Gastroesophageal sphincter (tissue), 4 donors: ENCODE results near the gene MTMR12. TPM values are rescaled to one million over a fixed set of nuclear protein-coding genes. Genes with fewer than 3 reads are reported as not detected.
"Not testable (repeated sequence)": the region's sequence is repeated elsewhere in the genome, so short reads cannot be mapped to it uniquely, and the experiment has no call there.

ENCODE experiments used
- ATAC-seq: fragments of 150-250 bp; one replicate; pipeline ENCODE4 v1.9.1; 2016; ENCODE audit warnings: mild to moderate bottlenecking, moderate library complexity
- H3K27ac ChIP-seq, 4 donors: fragments of 200-600 bp; sonication (generic) in 3 of 4; 1 replicate in 3 of 4; 2 replicates in 1 of 4; pipeline ENCODE4 v1.5.1; 2016 to 2019
- H3K27me3 ChIP-seq: fragments of 200-600 bp; sonication (generic); one replicate; pipeline ENCODE4 v1.5.1; 2019
- H3K36me3 ChIP-seq, 2 donors: fragments of 200-600 bp; sonication (generic); one replicate each; pipeline ENCODE4 v1.5.1; 2019; ENCODE audit warnings: control low read depth in 1 of 2
- H3K4me1 ChIP-seq, 3 donors: fragments of 200-600 bp; sonication (generic); 1 replicate in 2 of 3; 2 replicates in 1 of 3; pipeline ENCODE4 v1.5.1; 2016 to 2019; ENCODE audit warnings: control low read depth in 2 of 3
- H3K4me3 ChIP-seq, 2 donors: fragments of 200-600 bp; sonication (generic); one replicate each; pipeline ENCODE4 v1.5.1; 2019; ENCODE audit warnings: mild to moderate bottlenecking in 1 of 2, moderate library complexity in 1 of 2
- H3K9me3 ChIP-seq, 3 donors: fragments of 200-600 bp; sonication (generic); one replicate each; pipeline ENCODE4 v1.5.1; 2017 to 2019; ENCODE audit warnings: control low read depth in 2 of 3
- EP300 ChIP-seq: sonication (generic); formaldehyde crosslinking; IDR thresholded peaks from one replicate; pipeline ENCODE4 v1.6.1; 2017; ENCODE audit warnings: antibody characterized with exemption, mild to moderate bottlenecking
- POLR2A ChIP-seq, 2 donors: fragments of 450-650 bp; IDR thresholded peaks; one replicate each; pipeline ENCODE4 v1.6.1; 2017; ENCODE audit warnings: antibody characterized with exemption in 2 of 2, mild to moderate bottlenecking in 2 of 2, moderate library complexity in 1 of 2
- POLR2AphosphoS5 ChIP-seq: sonication (generic); formaldehyde crosslinking; IDR thresholded peaks from one replicate; pipeline ENCODE4 v1.6.1; 2017; ENCODE audit warnings: antibody characterized with exemption
- WGBS, 2 donors: methylation state at CpG; one replicate each; pipeline ENCODE4 v1.1.5; 2018; ENCODE audit warnings: low coverage in 1 of 2; 5-methylcytosine and 5-hydroxymethylcytosine counted together
- total RNA-seq, 4 donors: library from RNA; depleted of rRNA; stranded (reverse); fragments of >200 nt; gene quantifications; one replicate each; pipeline ENCODE4 v1.1.0, GENCODE V29; 2016
- TF ChIP-seq, protein P1 (sequence below), 4 experiments: fragments of 200-600 bp in 2 of 4; fragments of 450-650 bp in 2 of 4; sonication (generic) in 1 of 4; IDR thresholded peaks; one replicate each; pipeline ENCODE4 v1.5.1; 2017 to 2019; ENCODE audit warnings: antibody characterized with exemption in 4 of 4, mild to moderate bottlenecking in 2 of 4, moderate library complexity in 2 of 4

The MTMR12 gene
- total RNA-seq, 4 donors from 2014 or later: 44.2 to 98.9 (median 68.5) TPM

DNA sequence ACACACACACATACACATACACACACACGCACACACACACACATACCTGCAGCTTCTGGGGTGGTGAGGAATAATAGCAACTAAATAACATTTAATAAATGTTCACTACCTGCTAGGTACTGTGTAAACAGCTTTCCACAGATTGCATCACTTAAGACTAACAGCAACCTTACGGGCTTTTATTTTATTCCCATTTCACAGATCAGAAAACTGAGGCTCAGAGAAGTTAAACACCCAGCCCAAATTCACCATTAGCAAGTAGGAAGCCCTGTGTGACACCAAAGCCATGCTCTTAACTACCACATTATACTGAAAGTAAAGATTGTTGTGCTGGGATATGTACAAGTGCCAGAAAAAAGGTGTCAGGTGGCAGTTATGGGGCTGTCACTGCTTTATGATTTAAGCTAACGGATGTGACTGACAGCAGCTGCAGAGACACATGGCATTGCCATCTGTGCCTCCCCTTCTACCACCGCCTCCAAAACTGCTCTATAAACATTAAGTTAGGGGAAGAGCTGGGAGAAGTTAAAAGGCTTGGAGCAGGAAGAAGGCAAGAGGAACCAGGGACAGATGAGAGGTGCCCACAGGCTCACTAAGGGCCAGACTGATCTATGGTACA is 13.6 kb downstream of the MTMR12 start:
- 84 to 90% methylated on average over 3 to 4 of the region's 4 CpGs for WGBS, 2 donors

GRCh38 chr5:32298059-32298415 is 14.7 kb downstream of the MTMR12 start:
- peaks cover 0 to 67% (median 18%) of the 10 kb centered on the region in 3 donors for H3K4me1 ChIP-seq
- peaks cover 0 to 30% of the 10 kb centered on the region in 2 donors for H3K36me3 ChIP-seq
- H3K4me3 ChIP-seq: no peak overlapping the region
- no peak for ATAC-seq
- no peaks in the 10 kb centered on the region for H3K9me3 ChIP-seq
- H3K27me3 ChIP-seq: no peaks in the 10 kb centered on the region
- H3K27ac ChIP-seq: no peak overlapping the region
- WGBS, 2 donors: 82 to 88% methylated on average over 1 to 5 of the region's 5 CpGs
- TF ChIP-seq POLR2A (IDR thresholded peaks at IDR 0.05) (no peak), EP300 (no peak), POLR2AphosphoS5 (no peak)
- TF ChIP-seq, protein P1, sequence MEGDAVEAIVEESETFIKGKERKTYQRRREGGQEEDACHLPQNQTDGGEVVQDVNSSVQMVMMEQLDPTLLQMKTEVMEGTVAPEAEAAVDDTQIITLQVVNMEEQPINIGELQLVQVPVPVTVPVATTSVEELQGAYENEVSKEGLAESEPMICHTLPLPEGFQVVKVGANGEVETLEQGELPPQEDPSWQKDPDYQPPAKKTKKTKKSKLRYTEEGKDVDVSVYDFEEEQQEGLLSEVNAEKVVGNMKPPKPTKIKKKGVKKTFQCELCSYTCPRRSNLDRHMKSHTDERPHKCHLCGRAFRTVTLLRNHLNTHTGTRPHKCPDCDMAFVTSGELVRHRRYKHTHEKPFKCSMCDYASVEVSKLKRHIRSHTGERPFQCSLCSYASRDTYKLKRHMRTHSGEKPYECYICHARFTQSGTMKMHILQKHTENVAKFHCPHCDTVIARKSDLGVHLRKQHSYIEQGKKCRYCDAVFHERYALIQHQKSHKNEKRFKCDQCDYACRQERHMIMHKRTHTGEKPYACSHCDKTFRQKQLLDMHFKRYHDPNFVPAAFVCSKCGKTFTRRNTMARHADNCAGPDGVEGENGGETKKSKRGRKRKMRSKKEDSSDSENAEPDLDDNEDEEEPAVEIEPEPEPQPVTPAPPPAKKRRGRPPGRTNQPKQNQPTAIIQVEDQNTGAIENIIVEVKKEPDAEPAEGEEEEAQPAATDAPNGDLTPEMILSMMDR (IDR thresholded peaks at IDR 0.05): no peak

More for the DNA sequence above, 13.6 kb downstream of the MTMR12 start:
- TF ChIP-seq EP300 (no peak), POLR2AphosphoS5 (no peak)
- TF ChIP-seq, protein P1 (IDR thresholded peaks at IDR 0.05): no peak
- peaks cover 0 to 21% of the 10 kb centered on the region in 2 donors for H3K36me3 ChIP-seq
- H3K9me3 ChIP-seq: no peaks in the 10 kb centered on the region
- H3K4me1 ChIP-seq: peaks cover 0 to 74% (median 18%) of the 10 kb centered on the region in 3 donors
- no peaks in the 10 kb centered on the region for H3K27me3 ChIP-seq
- no peak overlapping the region for H3K27ac ChIP-seq
- no peak overlapping the region for H3K4me3 ChIP-seq
- ATAC-seq: no peak

- H3K27me3 ChIP-seq: no peaks in the 10 kb centered on the region
- no peak overlapping the region for H3K27ac ChIP-seq
- no peak for ATAC-seq
- H3K4me1 ChIP-seq: peaks cover 0 to 60% (median 14%) of the 10 kb centered on the region in 3 donors
- H3K9me3 ChIP-seq: no peaks in the 10 kb centered on the region
- H3K4me3 ChIP-seq: no peak overlapping the region
- H3K36me3 ChIP-seq: peaks cover 0 to 33% of the 10 kb centered on the region in 2 donors
- TF ChIP-seq EP300: no peak
- TF ChIP-seq POLR2A (IDR thresholded peaks at IDR 0.05): no peak
- TF ChIP-seq, protein P1 (IDR thresholded peaks at IDR 0.05): no peak
- no peak for TF ChIP-seq POLR2AphosphoS5
- 27 to 33% methylated on average over 1 to 2 of the region's 2 CpGs for WGBS, 2 donors
Measured at GRCh38 chr5:32297181-32298058, 15.3 kb downstream of the MTMR12 start.

DNA sequence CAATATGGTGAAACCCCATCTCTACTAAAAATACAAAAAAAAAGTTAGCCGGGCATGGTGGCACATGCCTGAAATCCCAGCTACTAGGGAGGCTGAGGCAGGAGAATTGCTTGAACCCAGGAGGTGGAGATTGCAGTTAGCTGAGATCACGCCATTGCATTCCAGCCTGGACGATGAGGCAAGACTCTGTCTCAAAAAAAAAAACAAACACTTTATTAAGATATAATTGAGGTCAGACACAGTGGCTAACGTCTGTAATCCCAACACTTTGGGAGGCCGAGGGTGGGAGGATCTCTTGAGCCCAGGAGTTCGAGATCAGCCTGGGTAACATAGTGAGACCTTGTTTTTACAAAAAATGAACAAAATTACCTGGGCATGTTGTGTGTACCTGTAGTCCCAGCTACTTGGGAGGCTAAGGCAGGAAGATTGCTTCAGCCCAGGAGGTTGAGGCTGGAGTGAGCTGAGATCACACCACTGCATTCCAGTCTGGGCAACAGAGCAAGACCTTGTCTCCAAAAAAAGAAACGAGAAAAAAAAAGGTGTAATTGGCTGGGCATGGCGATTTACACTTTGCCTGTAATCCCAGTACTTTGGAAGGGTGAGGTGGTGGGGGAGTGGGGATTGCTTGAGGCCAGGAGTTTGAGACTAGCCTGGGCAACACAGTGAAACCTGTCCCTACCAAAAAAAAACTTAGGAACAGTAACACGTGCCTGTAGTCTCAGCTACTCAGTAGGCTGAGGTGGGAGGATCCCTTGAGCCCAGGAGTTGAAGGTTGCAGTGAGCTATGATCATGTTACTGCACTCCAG is 16.6 kb downstream of the MTMR12 start:
- not testable (repeated sequence) for H3K9me3 ChIP-seq, ATAC-seq, H3K27ac ChIP-seq, H3K27me3 ChIP-seq, H3K4me3 ChIP-seq
- WGBS, 2 donors: 60 to 79% methylated on average over 3 to 8 of the region's 9 CpGs
- Histone ChIP-seq H3K36me3 (peaks cover 0 to 40% of the 10 kb centered on the region in 2 donors), H3K4me1 (peaks cover 0 to 51% (median 12%) of the 10 kb centered on the region in 3 donors)

DNA sequence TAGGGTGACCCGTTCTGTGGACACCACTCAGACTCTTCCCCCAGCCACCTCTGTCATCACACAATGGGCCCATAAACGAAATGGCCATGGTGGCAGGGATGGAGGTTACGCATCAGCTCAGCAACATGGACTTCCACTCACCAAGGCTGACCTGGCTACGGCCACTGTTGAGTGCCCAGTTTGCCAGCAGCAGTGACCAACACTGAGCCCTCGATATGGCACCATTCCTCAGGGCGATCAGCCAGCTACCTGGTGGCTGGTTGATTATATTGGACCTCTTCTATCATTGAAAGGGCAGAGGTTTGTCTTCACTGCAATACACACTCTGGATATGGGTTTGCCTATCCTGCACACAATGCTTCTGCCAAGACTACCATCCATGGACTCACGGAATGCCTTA is 21.1 kb downstream of the MTMR12 start:
- peaks cover 0 to 21% (median 0%) of the 10 kb centered on the region in 3 donors for H3K4me1 ChIP-seq
- no peaks in the 10 kb centered on the region for H3K9me3 ChIP-seq
- ATAC-seq: no peak
- TF ChIP-seq, protein P1 (IDR thresholded peaks at IDR 0.05): no peak
- TF ChIP-seq EP300: no peak
- TF ChIP-seq POLR2AphosphoS5: no peak
- TF ChIP-seq POLR2A (IDR thresholded peaks at IDR 0.05): no peak
- H3K4me3 ChIP-seq: no peak overlapping the region
- peaks cover 0 to 40% of the 10 kb centered on the region in 2 donors for H3K36me3 ChIP-seq
- no peaks in the 10 kb centered on the region for H3K27me3 ChIP-seq
- no peak overlapping the region for H3K27ac ChIP-seq
- 96 to 100% methylated on average over 3 to 7 of the region's 7 CpGs for WGBS, 2 donors
